DOHH2 (cell line): Measurements from ENCODE around the gene ALKBH8.

Source experiments
- H3F3A ChIP-seq: fragments of 200-600 bp; sonication (generic), shearing (Covaris generic); 2 replicates; pipeline ENCODE4 v1.6.0; 2016; ENCODE audit warnings: antibody characterized with exemption, mild to moderate bottlenecking; ENCODE audit not compliant: control insufficient read depth, insufficient read depth
- H3K27ac ChIP-seq: fragments of 200-600 bp; sonication (generic); 2 replicates; pipeline ENCODE4 v1.5.1; 2014; ENCODE audit warnings: low read depth, mild to moderate bottlenecking, low read length, moderate library complexity
- H3K27me3 ChIP-seq: fragments of 200-600 bp; sonication (generic); 2 replicates; pipeline ENCODE4 v1.6.1; 2014; ENCODE audit warnings: mild to moderate bottlenecking, low read length, mixed read lengths; ENCODE audit not compliant: control insufficient read depth
- H3K36me3 ChIP-seq: fragments of 200-600 bp; sonication (generic); 2 replicates; pipeline ENCODE4 v1.6.1; 2014; ENCODE audit warnings: mild to moderate bottlenecking, low read length, moderate library complexity, mixed read lengths; ENCODE audit not compliant: control insufficient read depth
- H3K4me1 ChIP-seq: fragments of 200-600 bp; sonication (generic); 2 replicates; pipeline ENCODE4 v1.6.1; 2014; ENCODE audit warnings: mild to moderate bottlenecking, low read length, mixed read lengths; ENCODE audit not compliant: control insufficient read depth
- H3K4me2 ChIP-seq: fragments of 200-600 bp; sonication (generic); 2 replicates; pipeline ENCODE4 v1.6.0; 2014; ENCODE audit warnings: mild to moderate bottlenecking, low read length, moderate library complexity
- H3K4me3 ChIP-seq: fragments of 200-600 bp; sonication (generic); 2 replicates; pipeline ENCODE4 v1.5.1; 2014; ENCODE audit warnings: mild to moderate bottlenecking, low read length, mixed read lengths
- H3K79me2 ChIP-seq: fragments of 200-600 bp; sonication (generic); 2 replicates; pipeline ENCODE4 v1.6.1; 2014; ENCODE audit warnings: mild to moderate bottlenecking, low read length, mixed read lengths; ENCODE audit not compliant: control insufficient read depth
- H3K9me2 ChIP-seq: fragments of 200-600 bp; sonication (generic); replicated peaks from 2 replicates; pipeline ENCODE4 v1.6.1; 2014; ENCODE audit warnings: mild to moderate bottlenecking, low read length, mixed read lengths; ENCODE audit not compliant: control insufficient read depth
- H3K9me3 ChIP-seq: fragments of 200-600 bp; sonication (generic); 2 replicates; pipeline ENCODE4 v1.6.1; 2014; ENCODE audit warnings: antibody characterized with exemption, low read length, mixed read lengths; ENCODE audit not compliant: control insufficient read depth, insufficient read depth
- H4K20me1 ChIP-seq: fragments of 200-600 bp; sonication (generic); 2 replicates; pipeline ENCODE4 v1.6.0; 2014; ENCODE audit warnings: low read depth, mild to moderate bottlenecking, antibody characterized with exemption, low read length, moderate library complexity; ENCODE audit not compliant: control insufficient read depth, insufficient read depth
- EZH2phosphoT487 ChIP-seq: fragments of 200-600 bp; sonication (generic); IDR thresholded peaks from 2 replicates; pipeline ENCODE4 v1.6.1; 2017; ENCODE audit warnings: borderline replicate concordance, mild to moderate bottlenecking, antibody characterized with exemption, low read length, moderate library complexity, mixed read lengths
- TF ChIP-seq, protein P1 (sequence below): fragments of 200-600 bp; sonication (generic); IDR thresholded peaks from one replicate; pipeline ENCODE4 v1.5.1; 2014; ENCODE audit warnings: antibody characterized with exemption, mild to moderate bottlenecking, low read depth, low read length; ENCODE audit not compliant: poor library complexity, severe bottlenecking

ALKBH8 gene

GRCh38 chr11:107478922-107479321 lies 86.6 kb downstream of the ALKBH8 start:
- Histone ChIP-seq H3K27ac (no peak overlapping the region), H3K4me2 (no peak overlapping the region), H3K9me3 (no peaks in the 10 kb centered on the region), H3K4me1 (no peaks in the 10 kb centered on the region), H3K4me3 (no peak overlapping the region), H3F3A (no peaks in the 10 kb centered on the region), H4K20me1 (no peaks in the 10 kb centered on the region), H3K79me2 (no peaks in the 10 kb centered on the region), H3K9me2 (no peaks in the 10 kb centered on the region), H3K27me3 (peaks cover 14% of the 10 kb centered on the region), H3K36me3 (no peaks in the 10 kb centered on the region)
- TF ChIP-seq, protein P1, sequence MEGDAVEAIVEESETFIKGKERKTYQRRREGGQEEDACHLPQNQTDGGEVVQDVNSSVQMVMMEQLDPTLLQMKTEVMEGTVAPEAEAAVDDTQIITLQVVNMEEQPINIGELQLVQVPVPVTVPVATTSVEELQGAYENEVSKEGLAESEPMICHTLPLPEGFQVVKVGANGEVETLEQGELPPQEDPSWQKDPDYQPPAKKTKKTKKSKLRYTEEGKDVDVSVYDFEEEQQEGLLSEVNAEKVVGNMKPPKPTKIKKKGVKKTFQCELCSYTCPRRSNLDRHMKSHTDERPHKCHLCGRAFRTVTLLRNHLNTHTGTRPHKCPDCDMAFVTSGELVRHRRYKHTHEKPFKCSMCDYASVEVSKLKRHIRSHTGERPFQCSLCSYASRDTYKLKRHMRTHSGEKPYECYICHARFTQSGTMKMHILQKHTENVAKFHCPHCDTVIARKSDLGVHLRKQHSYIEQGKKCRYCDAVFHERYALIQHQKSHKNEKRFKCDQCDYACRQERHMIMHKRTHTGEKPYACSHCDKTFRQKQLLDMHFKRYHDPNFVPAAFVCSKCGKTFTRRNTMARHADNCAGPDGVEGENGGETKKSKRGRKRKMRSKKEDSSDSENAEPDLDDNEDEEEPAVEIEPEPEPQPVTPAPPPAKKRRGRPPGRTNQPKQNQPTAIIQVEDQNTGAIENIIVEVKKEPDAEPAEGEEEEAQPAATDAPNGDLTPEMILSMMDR: no peak
- no peak for TF ChIP-seq EZH2phosphoT487

- no peak overlapping the region for H3K4me3 ChIP-seq
Observed at GRCh38 chr11:107477820-107478219, 87.7 kb downstream of the ALKBH8 start.

GRCh38 chr11:107473792-107474191 lies 91.7 kb downstream of the ALKBH8 start:
- H4K20me1 ChIP-seq: no peaks in the 10 kb centered on the region
- TF ChIP-seq, protein P1: no peak
- no peak for TF ChIP-seq EZH2phosphoT487
- H3K9me2 ChIP-seq: no peaks in the 10 kb centered on the region
- H3K4me2 ChIP-seq: no peak overlapping the region
- H3F3A ChIP-seq: no peaks in the 10 kb centered on the region
- no peaks in the 10 kb centered on the region for H3K9me3 ChIP-seq
- H3K4me3 ChIP-seq: no peak overlapping the region
- H3K27ac ChIP-seq: no peak overlapping the region
- no peaks in the 10 kb centered on the region for H3K4me1 ChIP-seq
- H3K79me2 ChIP-seq: no peaks in the 10 kb centered on the region
- H3K36me3 ChIP-seq: no peaks in the 10 kb centered on the region
- peaks cover 18% of the 10 kb centered on the region for H3K27me3 ChIP-seq

More at GRCh38 chr11:107477820-107478219, 87.7 kb downstream of the ALKBH8 start:
- H3K4me1 ChIP-seq: no peaks in the 10 kb centered on the region
- no peaks in the 10 kb centered on the region for H3K36me3 ChIP-seq
- H3F3A ChIP-seq: no peaks in the 10 kb centered on the region
- H4K20me1 ChIP-seq: no peaks in the 10 kb centered on the region
- no peaks in the 10 kb centered on the region for H3K79me2 ChIP-seq
- H3K9me2 ChIP-seq: no peaks in the 10 kb centered on the region
- H3K27ac ChIP-seq: no peak overlapping the region
- no peaks in the 10 kb centered on the region for H3K9me3 ChIP-seq
- H3K27me3 ChIP-seq: peaks cover 18% of the 10 kb centered on the region
- no peak overlapping the region for H3K4me2 ChIP-seq
- TF ChIP-seq, protein P1: no peak
- TF ChIP-seq EZH2phosphoT487: no peak
